ENCODE measurements around the gene DNAJB1.
A peak's percentile ranks its signal among the peaks of the same experiment; 100 is the strongest.
"Not testable (repeated sequence)": the region's sequence is repeated elsewhere in the genome, so short reads cannot be mapped to it uniquely, and the experiment has no call there.

Gene DNAJB1

GRCh38 chr19:14517840-14518505, at the start of gene DNAJB1:
TSS of gene DNAJB1 (minus strand) at chr19:14518397. CDS start at chr19:14518349, 48 bp downstream.
- DNase-seq (ENCODE audit: low read depth in 2 of 2) = peak; percentile 37 to 40

GRCh38 chr19:14567079-14567478, 48.9 kb upstream of the DNAJB1 start:
- DNase-seq (ENCODE audit: low read depth in 2 of 2) = no peak

GRCh38 chr19:14566712-14567077, 48.5 kb upstream of the DNAJB1 start:
- DNase-seq (ENCODE audit: low read depth in 2 of 2) = no peak

GRCh38 chr19:14565765-14566711, 47.8 kb upstream of the DNAJB1 start:
- DNase-seq (ENCODE audit: low read depth in 2 of 2) = no peak

GRCh38 chr19:14565298-14565679, 47.1 kb upstream of the DNAJB1 start:
- DNase-seq (ENCODE audit: low read depth in 2 of 2) = no peak

GRCh38 chr19:14564652-14565297, 46.6 kb upstream of the DNAJB1 start:
- DNase-seq (ENCODE audit: low read depth in 2 of 2) = not testable (repeated sequence)

- DNase-seq (ENCODE audit: low read depth in 2 of 2) = peak in 1 of 2 donors; percentile 5
Measured at GRCh38 chr19:14563989-14564651, 45.9 kb upstream of the DNAJB1 start.

GRCh38 chr19:14563590-14563926, 45.4 kb upstream of the DNAJB1 start:
- DNase-seq (ENCODE audit: low read depth in 2 of 2) = no peak

GRCh38 chr19:14562660-14563589, 44.7 kb upstream of the DNAJB1 start:
- no peak for DNase-seq (ENCODE audit: low read depth in 2 of 2)

- DNase-seq (ENCODE audit: low read depth in 2 of 2) = no peak
Measured at GRCh38 chr19:14561847-14562351, 43.7 kb upstream of the DNAJB1 start.

GRCh38 chr19:14561249-14561648, 43.1 kb upstream of the DNAJB1 start:
- DNase-seq (ENCODE audit: low read depth in 2 of 2) = no peak

GRCh38 chr19:14560776-14561108, 42.5 kb upstream of the DNAJB1 start:
- DNase-seq (ENCODE audit: low read depth in 2 of 2) = no peak

GRCh38 chr19:14559916-14560775, 41.9 kb upstream of the DNAJB1 start:
- no peak for DNase-seq (ENCODE audit: low read depth in 2 of 2)

- DNase-seq (ENCODE audit: low read depth in 2 of 2) = no peak
Measured at GRCh38 chr19:14558370-14559066, 40.3 kb upstream of the DNAJB1 start.

GRCh38 chr19:14556662-14557188, 38.5 kb upstream of the DNAJB1 start:
- DNase-seq (ENCODE audit: low read depth in 2 of 2) = peak; percentile 49 to 51

- no peak for DNase-seq (ENCODE audit: low read depth in 2 of 2)
Measured at GRCh38 chr19:14555918-14556661, 37.9 kb upstream of the DNAJB1 start.

- no peak for DNase-seq (ENCODE audit: low read depth in 2 of 2)
Measured at GRCh38 chr19:14554382-14554812, 36.2 kb upstream of the DNAJB1 start.

- no peak for DNase-seq (ENCODE audit: low read depth in 2 of 2)
Measured at GRCh38 chr19:14553939-14554243, 35.7 kb upstream of the DNAJB1 start.
